Stimulated activated CD4-positive, alpha-beta T cell treated with anti-CD3 and anti-CD28 coated beads, Interleukin-2, amount 100 ng/mL, for 24 hours (primary cell): ENCODE results near the gene KCTD11.
A peak's percentile ranks its signal among the peaks of the same experiment; 100 is the strongest.

ENCODE experiments used
- DNase-seq, 2 donors: peaks; one replicate each; pipeline ENCODE4 v3.0.0-alpha.2; 2020

Gene KCTD11

DNA sequence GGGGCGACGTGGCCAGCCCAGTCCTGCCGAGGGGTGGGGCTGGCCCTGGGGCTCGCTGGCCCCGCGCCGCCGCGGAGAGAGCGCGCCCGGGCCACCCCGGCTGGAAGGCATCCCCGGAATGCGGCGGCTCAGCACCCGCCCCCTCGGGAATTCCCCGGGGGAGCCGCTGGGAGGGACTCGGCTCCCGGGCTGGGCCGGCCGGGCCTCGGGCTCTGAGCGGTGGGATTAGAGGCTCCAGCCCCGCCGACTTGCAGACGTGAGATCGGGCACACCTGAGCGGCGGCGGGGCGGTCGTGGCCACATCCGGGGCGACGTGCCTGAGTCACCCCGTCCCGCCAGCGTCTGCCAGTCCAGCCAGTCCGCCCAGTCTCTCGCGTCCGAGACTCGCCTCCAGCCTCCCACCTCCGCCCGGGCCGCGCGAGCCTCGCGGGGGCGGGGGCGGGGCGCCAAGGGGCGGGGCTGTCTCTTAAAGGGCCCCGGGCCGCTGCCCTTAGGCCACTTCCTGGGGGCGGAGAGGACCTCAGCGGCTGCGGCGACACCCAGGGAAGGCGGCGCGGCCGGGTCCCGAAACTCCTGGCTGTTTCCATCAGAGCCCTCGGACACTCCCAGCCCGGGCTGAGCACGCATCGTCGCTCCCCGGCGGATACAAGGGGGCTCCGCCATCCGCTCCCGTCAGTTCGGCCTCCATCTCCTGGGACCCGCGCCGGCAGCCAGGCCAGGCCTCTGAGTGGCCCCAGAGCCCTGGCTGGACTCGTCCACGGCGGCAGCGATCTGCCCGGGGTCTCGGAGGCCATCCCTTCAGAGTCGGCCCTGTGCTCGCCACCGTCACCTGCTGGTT lies at the start of gene KCTD11:
KCTD11 (plus strand) TSS at position 498 of the 838 bp plus-strand sequence.
- DNase-seq, result peak; percentile 72 to 84

DNA sequence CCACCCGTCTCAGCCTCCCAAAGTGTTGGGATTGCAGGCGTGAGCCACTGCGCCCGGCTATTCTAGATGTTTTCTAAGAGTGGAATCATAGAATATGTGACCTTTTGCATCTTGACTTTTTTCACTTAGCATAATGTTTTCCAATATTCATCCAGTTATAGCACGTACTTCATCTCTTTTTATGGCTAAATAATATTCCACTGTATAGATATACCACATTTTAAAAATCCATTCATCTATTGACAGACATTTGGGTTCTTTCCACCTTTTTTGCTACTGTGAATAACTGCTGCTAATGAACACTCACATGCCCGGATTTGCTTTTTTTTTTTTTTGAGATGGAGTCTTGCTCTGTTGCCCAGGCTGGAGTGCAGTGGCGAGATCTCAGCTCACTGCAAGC lies 47.8 kb upstream of the KCTD11 start:
- DNase-seq, result no peak

DNA sequence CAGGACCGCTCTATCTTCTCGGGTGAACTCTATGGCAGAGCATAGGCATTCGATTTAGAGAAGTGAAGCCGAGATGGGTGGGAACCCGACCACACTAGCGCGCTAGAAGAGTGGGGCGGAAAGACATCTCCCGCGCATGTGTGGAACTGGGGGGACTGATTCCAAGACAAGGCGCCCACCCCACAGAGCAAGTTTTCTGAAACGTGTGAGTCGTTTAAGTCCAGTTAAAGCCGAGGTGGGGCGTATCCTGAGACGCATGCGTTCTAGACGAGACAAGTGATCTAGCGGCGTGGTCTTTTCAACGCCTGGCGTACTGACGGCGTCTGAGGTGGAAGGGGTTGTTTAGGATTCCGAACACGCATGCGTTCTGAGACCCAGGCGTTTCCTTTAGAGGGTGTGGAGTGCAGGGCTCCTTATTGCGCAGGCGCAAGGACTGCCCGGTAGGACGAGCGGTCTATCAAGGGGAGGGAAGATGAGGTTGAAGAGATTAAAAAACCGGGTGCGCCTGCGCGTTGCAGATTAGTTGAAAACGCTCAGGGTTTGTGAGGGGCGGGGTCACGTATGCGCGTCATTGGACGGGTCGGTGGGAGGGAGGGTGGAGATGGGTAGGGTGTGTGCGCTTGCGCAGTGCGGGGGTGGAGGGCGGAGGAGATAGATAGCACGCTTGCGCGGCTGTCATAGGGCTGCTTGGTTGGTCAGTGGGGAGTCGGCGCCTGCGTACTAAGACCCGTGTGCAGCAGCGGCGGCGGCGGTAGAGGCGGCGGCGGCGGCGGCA lies 44.9 kb upstream of the KCTD11 start, which contains the start of gene EIF5A:
EIF5A (plus strand) TSS at position 718 of the 775 bp plus-strand sequence. CDS start 2,008 bp downstream, outside the sequence.
- DNase-seq, result peak; percentile 100

- peak; percentile 55 to 60 for DNase-seq
Measured at GRCh38 chr17:7307686-7308624, 44.0 kb upstream of the KCTD11 start.

DNA sequence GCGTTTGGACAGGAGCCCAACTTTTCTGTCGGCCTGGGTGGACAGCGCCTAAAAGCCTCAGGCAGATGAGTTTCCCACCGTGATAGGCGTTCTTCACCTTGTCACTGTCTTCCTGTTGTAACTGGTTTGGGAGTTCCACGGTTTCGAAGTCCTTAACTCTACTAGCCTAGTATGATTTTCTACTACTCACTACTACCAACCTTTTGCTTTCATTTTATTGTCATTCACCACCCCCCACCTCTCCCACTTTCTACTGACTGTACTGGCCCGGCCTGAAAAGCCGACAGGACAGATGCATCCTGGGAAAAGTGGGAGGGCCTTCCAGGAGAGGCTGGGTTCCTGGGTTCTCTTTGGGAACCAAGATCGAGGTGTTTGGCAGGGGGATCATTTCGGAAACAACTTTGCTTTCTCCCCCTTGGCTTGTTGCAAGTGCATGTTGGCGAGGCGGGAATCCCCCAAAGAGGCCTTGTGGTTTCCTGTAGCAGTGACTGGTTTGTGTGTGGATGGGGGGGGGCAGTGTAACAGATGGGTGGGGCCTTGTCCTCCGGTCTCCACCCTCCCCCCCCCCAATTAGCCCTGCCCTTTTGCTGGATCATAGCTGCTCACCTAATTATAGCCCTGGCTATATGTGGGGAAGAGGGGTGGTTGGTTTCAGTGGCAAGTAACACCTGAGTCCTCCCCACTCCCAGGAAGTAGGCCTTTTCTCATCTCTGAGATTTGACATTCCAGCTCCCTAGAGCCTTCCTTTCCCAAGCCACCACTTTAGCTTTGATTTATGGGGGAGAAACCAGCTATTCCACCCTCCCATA lies 43.1 kb upstream of the KCTD11 start:
- peak; percentile 78 to 84 for DNase-seq

- no peak for DNase-seq
Measured at GRCh38 chr17:7309628-7310027, 42.3 kb upstream of the KCTD11 start.

DNA sequence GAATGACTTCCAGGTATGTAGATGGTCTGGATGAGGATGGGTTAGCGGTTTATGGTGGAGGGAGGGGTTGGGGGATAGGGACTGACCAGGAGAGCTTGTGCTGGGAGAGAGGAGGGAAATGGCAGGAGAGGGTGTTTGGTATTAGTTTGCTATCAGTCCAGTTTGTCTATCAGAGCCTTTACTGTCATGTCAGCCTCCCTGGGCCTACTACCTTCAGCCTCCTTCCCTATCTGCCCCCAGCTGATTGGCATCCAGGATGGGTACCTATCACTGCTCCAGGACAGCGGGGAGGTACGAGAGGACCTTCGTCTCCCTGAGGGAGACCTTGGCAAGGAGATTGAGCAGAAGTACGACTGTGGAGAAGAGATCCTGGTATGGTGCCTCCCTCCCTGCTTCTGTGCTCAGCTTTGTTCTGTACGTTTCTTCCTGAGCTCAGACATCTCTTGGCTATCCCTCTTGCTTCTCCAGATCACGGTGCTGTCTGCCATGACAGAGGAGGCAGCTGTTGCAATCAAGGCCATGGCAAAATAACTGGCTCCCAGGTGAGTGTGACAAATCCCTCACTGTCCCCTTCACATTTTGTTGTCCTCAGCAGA lies 40.8 kb upstream of the KCTD11 start:
- no peak for DNase-seq

- no peak for DNase-seq
Measured at GRCh38 chr17:7312432-7313087, 39.4 kb upstream of the KCTD11 start.

- peak in 1 of 2 donors; percentile 49 for DNase-seq
Measured at GRCh38 chr17:7313088-7313889, 38.7 kb upstream of the KCTD11 start.

DNA sequence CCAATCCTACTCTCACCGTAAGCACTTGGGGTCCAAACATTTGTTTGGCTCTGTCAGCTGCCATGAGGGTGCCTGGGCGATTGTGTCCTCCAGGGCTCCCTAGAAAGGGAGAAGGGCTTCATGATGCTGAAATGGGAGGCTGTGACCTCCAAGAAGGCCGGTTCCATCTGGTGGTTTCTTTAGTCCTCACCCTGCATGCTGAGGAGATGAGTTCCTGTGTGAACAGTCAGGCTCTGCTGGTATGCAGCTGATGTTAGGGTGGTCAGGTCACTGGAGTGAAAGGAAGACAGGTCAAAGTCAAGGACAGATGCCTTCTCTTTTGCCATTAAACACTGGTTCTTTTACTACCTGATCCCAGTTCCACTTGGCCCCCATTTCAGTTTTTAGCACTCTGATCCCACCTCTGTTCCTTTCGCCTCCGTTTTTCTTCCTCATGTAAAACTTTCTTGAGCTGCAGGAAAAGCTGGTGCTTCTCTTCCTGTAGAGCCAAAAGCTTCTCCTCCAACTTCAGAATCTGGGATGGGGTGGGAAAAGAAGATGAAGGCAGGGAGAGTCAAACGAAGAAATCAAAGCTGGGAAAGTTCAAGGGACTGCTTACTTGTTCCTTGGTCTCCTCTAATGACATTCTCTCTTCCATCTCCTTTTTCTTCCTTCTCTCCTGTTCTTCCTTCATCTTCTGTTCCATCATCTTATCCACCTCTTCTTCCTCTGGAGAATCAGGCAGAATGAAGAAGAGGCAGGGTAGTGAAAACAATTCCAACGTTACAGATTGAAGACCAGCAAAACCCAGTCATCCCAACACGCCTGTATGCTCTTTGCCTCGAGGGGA lies 37.9 kb upstream of the KCTD11 start:
- DNase-seq, result no peak

GRCh38 chr17:7314719-7315569 lies 37.0 kb upstream of the KCTD11 start, which contains the start of gene GPS2:
Gene GPS2, minus strand, starts transcription at chr17:7315360. Its CDS starts 308 bp downstream, at chr17:7315052.
- DNase-seq, result peak; percentile 93 to 96

GRCh38 chr17:7315570-7316235 lies 36.3 kb upstream of the KCTD11 start:
- no peak for DNase-seq

DNA sequence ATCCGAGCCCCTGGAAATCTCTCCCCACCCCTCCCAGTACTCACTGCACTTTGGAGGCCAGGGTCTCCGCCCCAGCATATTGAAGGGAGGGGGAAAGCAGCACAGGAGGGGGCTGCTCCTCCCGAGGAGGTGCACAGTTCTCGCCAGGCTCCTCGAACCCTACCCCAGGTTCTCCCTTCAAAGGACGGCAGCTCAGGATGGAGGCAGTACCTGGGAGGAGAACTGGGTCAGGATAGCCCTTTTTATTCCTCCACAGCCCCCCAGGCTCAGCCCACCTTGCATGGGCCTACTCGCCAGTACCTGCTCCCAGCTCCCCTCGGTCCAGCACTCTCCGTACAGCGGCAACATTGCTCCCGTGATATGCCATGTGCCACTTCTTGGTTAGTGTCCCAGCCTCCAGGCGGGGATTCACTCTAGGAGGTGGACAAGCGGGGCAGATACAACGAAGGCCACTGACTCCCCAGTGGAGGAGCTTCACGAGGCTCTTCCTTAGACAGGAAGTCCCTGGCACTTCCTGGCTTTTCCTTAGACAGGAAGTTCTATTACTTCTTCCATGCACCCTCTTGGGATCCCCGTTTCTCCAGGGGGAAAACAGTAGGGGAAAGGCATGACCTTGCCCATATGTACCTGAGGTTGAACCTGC lies 34.7 kb upstream of the KCTD11 start:
- no peak for DNase-seq

- DNase-seq, result no peak
Measured at GRCh38 chr17:7318121-7318860, 33.7 kb upstream of the KCTD11 start.

DNA sequence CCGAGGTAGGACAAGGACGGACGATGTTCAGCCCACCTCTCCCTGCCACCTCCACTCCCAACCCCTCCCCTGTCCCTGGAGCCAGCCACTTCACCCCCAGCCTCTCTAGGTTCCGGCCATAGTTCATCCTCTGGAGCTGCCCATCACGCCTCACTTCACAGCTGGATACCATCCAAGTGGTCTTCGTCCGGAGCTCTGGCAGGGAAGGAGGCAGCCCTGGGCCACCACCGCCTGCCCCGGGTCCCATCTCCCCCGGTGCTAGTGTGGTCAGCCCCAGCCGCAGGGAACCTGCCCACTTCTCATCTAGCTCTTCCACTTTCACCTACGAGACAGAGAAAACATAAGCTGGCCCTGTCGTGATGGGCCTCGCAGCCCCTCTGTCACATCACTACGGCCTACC lies 30.5 kb upstream of the KCTD11 start:
- DNase-seq, result no peak
